H1 (cell line): Measurements from ENCODE around the gene ATP13A3. TPM values are rescaled to one million over a fixed set of nuclear protein-coding genes. Genes with fewer than 3 reads are reported as not detected.

Experiments used
- CEBPB ChIP-seq: IDR thresholded peaks from 2 replicates; pipeline ENCODE4 v1.6.1; 2012; ENCODE audit warnings: low read depth, low read length
- CREB1 ChIP-seq: IDR thresholded peaks from 2 replicates; pipeline ENCODE4 v1.6.1; 2012; ENCODE audit warnings: inconsistent platforms
- SIRT6 ChIP-seq: IDR thresholded peaks from one replicate; pipeline ENCODE4 v1.7.1; 2012; ENCODE audit warnings: low read length, inconsistent platforms
- polyA plus RNA-seq, 7 experiments: library from polyadenylated mRNA; depleted of rRNA in 3 of 7; stranded (reverse) in 5 of 7; unstranded in 2 of 7; fragments of >200 nt in 5 of 7; fragments of 200-250 nt in 2 of 7; gene quantifications; 1 replicate in 5 of 7; 2 replicates in 1 of 7; 4 replicates in 1 of 7; pipeline versions ENCODE4 v1.2.1 to v1.2.3, GENCODE V29; 2011 to 2013; ENCODE audit warnings: missing spikeins in 2 of 7, mixed read lengths in 2 of 7
- total RNA-seq: library from RNA; stranded (reverse); fragmentation: NEBNext Ultra II Directional; extraction: Animal tissue kit (Norgen Biotek cat#: 25700); gene quantifications from 2 replicates; pipeline ENCODE4 v1.2.1, GENCODE V29; 2021
- TF ChIP-seq, protein P1 (sequence below): IDR thresholded peaks from 2 replicates; pipeline ENCODE4 v1.6.1; 2012; ENCODE audit warnings: low read length, inconsistent platforms
- TF ChIP-seq, protein P2 (sequence below), 3 experiments: IDR thresholded peaks; 1 replicate in 2 of 3; 2 replicates in 1 of 3; pipeline versions ENCODE4 v1.5.1 to v1.6.1; 2011; ENCODE audit warnings: low read length in 3 of 3, mild to moderate bottlenecking in 3 of 3, inconsistent platforms in 2 of 3, low read depth in 1 of 3, moderate library complexity in 1 of 3; ENCODE audit not compliant: insufficient read depth in 1 of 3; ENCODE audit errors: control extremely low read depth in 1 of 3

ATP13A3 gene
- total and polyA plus RNA-seq, 2 of the 8 experiments (the other 6 are each of a cell fraction or from before 2014, with no cell fraction given) = 18.6 to 92.2 TPM

DNA sequence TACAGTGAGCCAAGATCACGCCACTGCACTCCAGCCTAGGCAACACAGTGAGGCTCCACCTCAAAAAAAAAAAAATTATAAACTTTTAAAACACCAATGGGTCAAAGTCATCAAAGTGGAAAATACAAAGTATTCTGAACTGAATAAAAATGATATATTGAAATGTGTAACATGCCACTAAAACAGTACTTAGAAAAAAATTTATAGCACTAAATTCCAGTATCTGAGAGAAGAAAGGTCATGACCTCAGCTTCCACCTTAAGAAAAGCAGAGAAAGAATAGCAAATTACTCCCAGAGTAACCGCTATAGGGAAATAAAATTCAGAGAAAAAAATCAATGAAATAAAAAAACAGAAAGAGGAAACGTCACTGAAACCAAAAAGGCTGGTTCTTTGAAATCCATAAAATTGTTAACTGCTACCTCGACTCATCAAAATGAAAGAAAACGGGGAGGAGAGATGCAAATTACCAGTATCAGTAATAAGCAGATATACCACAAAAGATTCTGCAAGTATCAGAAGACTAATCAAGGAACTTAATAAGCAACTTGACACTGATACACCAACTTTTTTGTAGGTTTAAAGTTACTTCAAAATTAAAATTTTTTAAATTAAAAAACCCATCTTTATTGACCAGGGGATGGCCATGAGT is 20.8 kb downstream of the ATP13A3 start (continued):
- TF ChIP-seq, protein P1, sequence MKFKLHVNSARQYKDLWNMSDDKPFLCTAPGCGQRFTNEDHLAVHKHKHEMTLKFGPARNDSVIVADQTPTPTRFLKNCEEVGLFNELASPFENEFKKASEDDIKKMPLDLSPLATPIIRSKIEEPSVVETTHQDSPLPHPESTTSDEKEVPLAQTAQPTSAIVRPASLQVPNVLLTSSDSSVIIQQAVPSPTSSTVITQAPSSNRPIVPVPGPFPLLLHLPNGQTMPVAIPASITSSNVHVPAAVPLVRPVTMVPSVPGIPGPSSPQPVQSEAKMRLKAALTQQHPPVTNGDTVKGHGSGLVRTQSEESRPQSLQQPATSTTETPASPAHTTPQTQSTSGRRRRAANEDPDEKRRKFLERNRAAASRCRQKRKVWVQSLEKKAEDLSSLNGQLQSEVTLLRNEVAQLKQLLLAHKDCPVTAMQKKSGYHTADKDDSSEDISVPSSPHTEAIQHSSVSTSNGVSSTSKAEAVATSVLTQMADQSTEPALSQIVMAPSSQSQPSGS = no peak
- TF ChIP-seq CREB1 (no peak), CEBPB (no peak), SIRT6 (no peak)
- TF ChIP-seq, protein P2, sequence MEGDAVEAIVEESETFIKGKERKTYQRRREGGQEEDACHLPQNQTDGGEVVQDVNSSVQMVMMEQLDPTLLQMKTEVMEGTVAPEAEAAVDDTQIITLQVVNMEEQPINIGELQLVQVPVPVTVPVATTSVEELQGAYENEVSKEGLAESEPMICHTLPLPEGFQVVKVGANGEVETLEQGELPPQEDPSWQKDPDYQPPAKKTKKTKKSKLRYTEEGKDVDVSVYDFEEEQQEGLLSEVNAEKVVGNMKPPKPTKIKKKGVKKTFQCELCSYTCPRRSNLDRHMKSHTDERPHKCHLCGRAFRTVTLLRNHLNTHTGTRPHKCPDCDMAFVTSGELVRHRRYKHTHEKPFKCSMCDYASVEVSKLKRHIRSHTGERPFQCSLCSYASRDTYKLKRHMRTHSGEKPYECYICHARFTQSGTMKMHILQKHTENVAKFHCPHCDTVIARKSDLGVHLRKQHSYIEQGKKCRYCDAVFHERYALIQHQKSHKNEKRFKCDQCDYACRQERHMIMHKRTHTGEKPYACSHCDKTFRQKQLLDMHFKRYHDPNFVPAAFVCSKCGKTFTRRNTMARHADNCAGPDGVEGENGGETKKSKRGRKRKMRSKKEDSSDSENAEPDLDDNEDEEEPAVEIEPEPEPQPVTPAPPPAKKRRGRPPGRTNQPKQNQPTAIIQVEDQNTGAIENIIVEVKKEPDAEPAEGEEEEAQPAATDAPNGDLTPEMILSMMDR (IDR thresholded peaks at IDR 0.05; ENCODE audit: control extremely low read depth in 1 of 3, insufficient read depth in 1 of 3, low read depth in 1 of 3, low read length in 3 of 3) = no peak
